Activated B cell treated with CpG ODN at 0.5 μM for 24 hours (primary cell): Measurements from ENCODE around the gene CACNA2D3. TPM values are rescaled to one million over a fixed set of nuclear protein-coding genes. Genes with fewer than 3 reads are reported as not detected.

Experiments
- ATAC-seq: fragments of 200-7000 bp; cut with Tn5 transposase; one replicate; pipeline ENCODE4 v1.10.0; 2021; ENCODE audit warnings: low read depth, mild to moderate bottlenecking, moderate library complexity
- CTCF ChIA-PET: fragments of 350-600 bp; sonication (Branson Sonifier 250); formaldehyde crosslinking; loops from one replicate; lab custom pipeline; 2021; ENCODE audit warnings: antibody characterized with exemption; lab: Charles Lee
- POLR2A ChIA-PET: fragments of 350-600 bp; sonication (Branson Sonifier 250); formaldehyde crosslinking; loops from one replicate; lab custom pipeline; 2021; ENCODE audit warnings: antibody characterized with exemption; lab: Charles Lee
- DNase-seq: peaks from one replicate; pipeline ENCODE4 v3.0.0; 2022
- H3K27ac Mint-ChIP-seq: one replicate; pipeline ENCODE4 v1.8.0; 2020; ENCODE audit warnings: mixed read lengths
- H3K27me3 Mint-ChIP-seq: one replicate; pipeline ENCODE4 v1.8.0; 2021; ENCODE audit warnings: mixed read lengths
- H3K36me3 Mint-ChIP-seq: one replicate; pipeline ENCODE4 v1.8.0; 2021; ENCODE audit warnings: low read depth, mixed read lengths
- H3K4me1 Mint-ChIP-seq: one replicate; pipeline ENCODE4 v1.8.0; 2021; ENCODE audit warnings: mixed read lengths
- H3K4me3 Mint-ChIP-seq: one replicate; pipeline ENCODE4 v1.8.0; 2020; ENCODE audit warnings: mild to moderate bottlenecking, mixed read lengths
- H3K9me3 Mint-ChIP-seq: one replicate; pipeline ENCODE4 v1.8.0; 2020; ENCODE audit warnings: mixed read lengths
- CTCF ChIP-seq: fragments of 200-600 bp; IDR thresholded peaks from one replicate; pipeline ENCODE4 v1.8.0; 2022; ENCODE audit warnings: antibody characterized with exemption, mild to moderate bottlenecking
- intact Hi-C: fragments of 100-400 bp; cut with micrococcal nuclease; formaldehyde crosslinking; loops from one replicate; pipeline ENCODE4 v1.15.1; 2024
- total RNA-seq: library from RNA; stranded (reverse); gene quantifications from 2 replicates; pipeline ENCODE4 v1.2.3, GENCODE V29; 2022

Gene CACNA2D3
- total RNA-seq, 1 donor from 2014 or later: not detected

- ATAC-seq: no peak
- intact Hi-C loops: no loop called here
- POLR2A ChIA-PET: no interaction called here
- Mint-ChIP-seq H3K4me1 (no peaks in the 10 kb centered on the region), H3K36me3 (no peaks in the 10 kb centered on the region), H3K4me3 (no peak overlapping the region), H3K27me3 (no peaks in the 10 kb centered on the region), H3K27ac (no peak overlapping the region), H3K9me3 (peaks cover 14% of the 10 kb centered on the region)
- CTCF ChIA-PET: no interaction called here
- no peak for TF ChIP-seq CTCF
- DNase-seq: no peak
These were observed 371.9 kb downstream of the CACNA2D3 start for GRCh38 chr3:54494209-54494608.

- ATAC-seq (no peak), DNase-seq (no peak)
- H3K36me3 Mint-ChIP-seq: no peaks in the 10 kb centered on the region
- H3K27me3 Mint-ChIP-seq: no peaks in the 10 kb centered on the region
- ChIA-PET CTCF (no interaction called here), POLR2A (no interaction called here)
- no peaks in the 10 kb centered on the region for H3K9me3 Mint-ChIP-seq
- no peak overlapping the region for H3K4me3 Mint-ChIP-seq
- TF ChIP-seq CTCF: no peak
- intact Hi-C loops: no loop called here
- no peak overlapping the region for H3K27ac Mint-ChIP-seq
- no peaks in the 10 kb centered on the region for H3K4me1 Mint-ChIP-seq
These were observed 384.3 kb downstream of the CACNA2D3 start for GRCh38 chr3:54506603-54507002.

- ChIA-PET POLR2A (no interaction called here), CTCF (no interaction called here)
- ATAC-seq (no peak), DNase-seq (no peak)
- no peaks in the 10 kb centered on the region for H3K9me3 Mint-ChIP-seq
- no peak for TF ChIP-seq CTCF
- H3K36me3 Mint-ChIP-seq: no peaks in the 10 kb centered on the region
- H3K4me3 Mint-ChIP-seq: no peak overlapping the region
- intact Hi-C loops: no loop called here
- H3K27ac Mint-ChIP-seq: no peak overlapping the region
- no peaks in the 10 kb centered on the region for H3K4me1 Mint-ChIP-seq
- H3K27me3 Mint-ChIP-seq: no peaks in the 10 kb centered on the region
These were observed 385.6 kb downstream of the CACNA2D3 start for GRCh38 chr3:54507876-54508460.

- CTCF ChIA-PET: no interaction called here
- no peak for TF ChIP-seq CTCF
- Mint-ChIP-seq H3K4me3 (no peak overlapping the region), H3K36me3 (no peaks in the 10 kb centered on the region), H3K27ac (no peak overlapping the region), H3K9me3 (peaks cover 3% of the 10 kb centered on the region), H3K27me3 (no peaks in the 10 kb centered on the region), H3K4me1 (no peaks in the 10 kb centered on the region)
- intact Hi-C loops: no loop called here
- no peak for DNase-seq
- POLR2A ChIA-PET: no interaction called here
- ATAC-seq: no peak
These were observed 388.2 kb downstream of the CACNA2D3 start for GRCh38 chr3:54510506-54510905.

- Mint-ChIP-seq H3K27me3 (no peaks in the 10 kb centered on the region), H3K9me3 (peaks cover 3% of the 10 kb centered on the region)
- CTCF ChIA-PET: no interaction called here
These were observed 389.5 kb downstream of the CACNA2D3 start for GRCh38 chr3:54511766-54512365.

More at GRCh38 chr3:54511766-54512365, 389.5 kb downstream of the CACNA2D3 start:
- no peak overlapping the region for H3K27ac Mint-ChIP-seq
- no peaks in the 10 kb centered on the region for H3K36me3 Mint-ChIP-seq
- intact Hi-C loops: no loop called here
- no peak overlapping the region for H3K4me3 Mint-ChIP-seq
- POLR2A ChIA-PET: no interaction called here
- ATAC-seq: no peak
- DNase-seq: no peak
- no peaks in the 10 kb centered on the region for H3K4me1 Mint-ChIP-seq
- no peak for TF ChIP-seq CTCF
